Large intestine (tissue), 3 donors: ENCODE results near the gene PTRH2. TPM values are rescaled to one million over a fixed set of nuclear protein-coding genes. Genes with fewer than 3 reads are reported as not detected.

Experiments
- DNase-seq, 2 donors: peaks; one replicate each; pipeline versions ENCODE4 v3.0.0 to v3.0.0-alpha.2; 2013
- H3K27ac ChIP-seq: one replicate; pipeline ENCODE4 v1.5.1; 2013; ENCODE audit warnings: low read length
- H3K27me3 ChIP-seq: 2 replicates; pipeline ENCODE4 v1.6.1; 2013; ENCODE audit warnings: low read length; ENCODE audit not compliant: control insufficient read depth, insufficient read depth
- H3K36me3 ChIP-seq: 2 replicates; pipeline ENCODE4 v1.6.1; 2013; ENCODE audit warnings: low read length; ENCODE audit not compliant: control insufficient read depth, insufficient read depth
- H3K4me1 ChIP-seq: one replicate; pipeline ENCODE4 v1.6.1; 2013; ENCODE audit warnings: low read length; ENCODE audit not compliant: control insufficient read depth, insufficient read depth
- H3K4me3 ChIP-seq: one replicate; pipeline ENCODE4 v1.5.1; 2013; ENCODE audit warnings: low read length
- H3K9me3 ChIP-seq: one replicate; pipeline ENCODE4 v1.6.1; 2013; ENCODE audit warnings: mild to moderate bottlenecking, low read depth, low read length, moderate library complexity; ENCODE audit not compliant: control insufficient read depth
- WGBS: methylation state at CpG from one replicate; pipeline ENCODE4 v1.1.5; 2013; ENCODE audit warnings: low lambda C conversion rate; ENCODE audit not compliant: insufficient coverage; 5-methylcytosine and 5-hydroxymethylcytosine counted together
- polyA plus RNA-seq: library from polyadenylated mRNA; unstranded; fragments of 120-200 nt; gene quantifications from one replicate; pipeline ENCODE4 v1.2.1, GENCODE V29; 2013

Gene PTRH2
- polyA plus RNA-seq, 1 donor = 26.3 TPM

GRCh38 chr17:59650642-59651041, 56.6 kb downstream of the PTRH2 start:
- 100% methylated on average over 1 of the region's 1 CpG for WGBS
- H3K36me3 ChIP-seq = peaks cover 72% of the 10 kb centered on the region
- no peaks in the 10 kb centered on the region for H3K27me3 ChIP-seq

GRCh38 chr17:59649886-59650285, 57.3 kb downstream of the PTRH2 start:
- H3K4me1 ChIP-seq = no peaks in the 10 kb centered on the region
- H3K36me3 ChIP-seq = peaks cover 69% of the 10 kb centered on the region
- DNase-seq = no peak
- no peak overlapping the region for H3K4me3 ChIP-seq
- H3K27me3 ChIP-seq = no peaks in the 10 kb centered on the region
- no peak overlapping the region for H3K27ac ChIP-seq
- H3K9me3 ChIP-seq = peaks cover 4% of the 10 kb centered on the region

More at GRCh38 chr17:59650642-59651041, 56.6 kb downstream of the PTRH2 start:
- no peak overlapping the region for H3K4me3 ChIP-seq
- H3K9me3 ChIP-seq = peaks cover 4% of the 10 kb centered on the region
- no peaks in the 10 kb centered on the region for H3K4me1 ChIP-seq
- no peak for DNase-seq
- no peak overlapping the region for H3K27ac ChIP-seq

Other genes with a start within 250 kb of the PTRH2 start
- 31.5 TPM for gene DHX40, start 141.8 kb downstream of the PTRH2 start, polyA plus RNA-seq
- 183 TPM for gene CLTC, start 87.5 kb downstream of the PTRH2 start, polyA plus RNA-seq
- gene VMP1, start 224 bp upstream of the PTRH2 start, polyA plus RNA-seq = 224 TPM
- 11.3 TPM for gene TUBD1, start 185.5 kb upstream of the PTRH2 start, polyA plus RNA-seq
- 25.4 TPM for gene RPS6KB1, start 185.7 kb upstream of the PTRH2 start, polyA plus RNA-seq